ENCODE data around the gene SSBP4. TPM values are rescaled to one million over a fixed set of nuclear protein-coding genes. Genes with fewer than 3 reads are reported as not detected.

Gene SSBP4
- total RNA-seq, 1 donor from 2014 or later, result 99.0 TPM

DNA sequence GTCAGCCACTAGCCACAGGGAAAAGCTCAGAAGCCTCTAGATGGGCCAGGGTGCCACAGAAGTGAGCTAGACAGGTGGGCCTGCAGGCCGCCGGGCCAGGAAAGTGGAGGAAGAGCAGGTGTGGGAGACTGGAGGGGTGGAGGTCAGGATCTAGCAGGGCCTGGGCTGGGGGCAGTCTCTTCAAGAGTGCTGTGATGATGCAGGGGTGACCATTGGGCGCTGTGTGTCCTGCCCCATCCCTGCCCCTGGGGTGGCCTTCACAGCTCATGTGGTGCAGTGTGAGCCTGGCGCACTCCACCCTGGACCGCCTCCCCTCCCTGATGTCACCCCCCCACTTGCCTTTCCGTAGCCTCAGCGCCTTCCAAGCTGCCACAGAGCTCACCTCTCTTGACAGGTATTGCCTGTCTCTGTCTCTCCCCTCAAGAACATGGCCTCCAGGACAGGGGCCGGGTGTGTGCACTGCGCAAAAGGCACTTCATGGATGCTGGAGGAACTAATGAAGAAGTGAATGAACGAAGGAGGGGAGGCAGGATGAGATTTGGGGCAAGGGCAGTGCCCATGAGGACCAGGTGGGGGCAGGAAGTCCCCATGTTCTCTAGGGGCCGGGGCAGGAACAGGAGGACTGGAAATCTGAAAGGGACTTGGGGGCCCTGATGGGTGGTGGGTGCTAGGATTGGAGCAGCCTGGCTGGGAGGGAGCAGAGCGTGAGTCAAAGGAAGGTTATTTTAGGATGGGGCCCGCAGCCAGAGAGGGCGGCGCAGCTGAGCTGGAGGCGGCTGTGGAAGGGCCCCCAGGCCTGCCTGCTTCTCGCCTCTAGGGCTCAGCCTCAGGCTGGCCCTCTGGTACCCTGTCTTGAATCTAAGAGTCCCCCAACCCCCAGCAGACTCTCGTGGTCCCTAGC is 6.6 kb downstream of the SSBP4 start:
- DNase-seq (ENCODE audit: extremely low spot score, unreplicated experiment), result no peak
- H3K36me3 Mint-ChIP-seq, result no peaks in the 10 kb centered on the region
- peaks cover 34% of the 10 kb centered on the region for H3K4me1 Mint-ChIP-seq (ENCODE audit: unreplicated experiment)
- no peaks in the 10 kb centered on the region for H3K9me3 Mint-ChIP-seq
- TF ChIP-seq, protein P1, sequence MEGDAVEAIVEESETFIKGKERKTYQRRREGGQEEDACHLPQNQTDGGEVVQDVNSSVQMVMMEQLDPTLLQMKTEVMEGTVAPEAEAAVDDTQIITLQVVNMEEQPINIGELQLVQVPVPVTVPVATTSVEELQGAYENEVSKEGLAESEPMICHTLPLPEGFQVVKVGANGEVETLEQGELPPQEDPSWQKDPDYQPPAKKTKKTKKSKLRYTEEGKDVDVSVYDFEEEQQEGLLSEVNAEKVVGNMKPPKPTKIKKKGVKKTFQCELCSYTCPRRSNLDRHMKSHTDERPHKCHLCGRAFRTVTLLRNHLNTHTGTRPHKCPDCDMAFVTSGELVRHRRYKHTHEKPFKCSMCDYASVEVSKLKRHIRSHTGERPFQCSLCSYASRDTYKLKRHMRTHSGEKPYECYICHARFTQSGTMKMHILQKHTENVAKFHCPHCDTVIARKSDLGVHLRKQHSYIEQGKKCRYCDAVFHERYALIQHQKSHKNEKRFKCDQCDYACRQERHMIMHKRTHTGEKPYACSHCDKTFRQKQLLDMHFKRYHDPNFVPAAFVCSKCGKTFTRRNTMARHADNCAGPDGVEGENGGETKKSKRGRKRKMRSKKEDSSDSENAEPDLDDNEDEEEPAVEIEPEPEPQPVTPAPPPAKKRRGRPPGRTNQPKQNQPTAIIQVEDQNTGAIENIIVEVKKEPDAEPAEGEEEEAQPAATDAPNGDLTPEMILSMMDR (conservative IDR thresholded peaks at IDR 0.05), result no peak
- H3K4me3 Mint-ChIP-seq, result peak overlapping the region; percentile 28
- peak overlapping the region; percentile 82 for H3K27ac Mint-ChIP-seq
- H3K27me3 Mint-ChIP-seq, result no peaks in the 10 kb centered on the region

GRCh38 chr19:18426416-18426767 is 7.2 kb downstream of the SSBP4 start:
- H3K36me3 Mint-ChIP-seq, result no peaks in the 10 kb centered on the region
- peaks cover 29% of the 10 kb centered on the region for H3K4me1 Mint-ChIP-seq (ENCODE audit: unreplicated experiment)
- no peak overlapping the region for H3K27ac Mint-ChIP-seq
- H3K27me3 Mint-ChIP-seq, result no peaks in the 10 kb centered on the region
- no peak for DNase-seq (ENCODE audit: extremely low spot score, unreplicated experiment)
- no peaks in the 10 kb centered on the region for H3K9me3 Mint-ChIP-seq
- H3K4me3 Mint-ChIP-seq, result no peak overlapping the region
- TF ChIP-seq, protein P1 (conservative IDR thresholded peaks at IDR 0.05), result no peak

- TF ChIP-seq, protein P1 (conservative IDR thresholded peaks at IDR 0.05), result no peak
- Mint-ChIP-seq H3K36me3 (no peaks in the 10 kb centered on the region), H3K4me1 (ENCODE audit: unreplicated experiment) (peaks cover 27% of the 10 kb centered on the region), H3K9me3 (no peaks in the 10 kb centered on the region), H3K27me3 (no peaks in the 10 kb centered on the region), H3K27ac (no peak overlapping the region), H3K4me3 (no peak overlapping the region)
- DNase-seq (ENCODE audit: extremely low spot score, unreplicated experiment), result no peak
Observed at GRCh38 chr19:18427080-18427742, 8.0 kb downstream of the SSBP4 start.

DNA sequence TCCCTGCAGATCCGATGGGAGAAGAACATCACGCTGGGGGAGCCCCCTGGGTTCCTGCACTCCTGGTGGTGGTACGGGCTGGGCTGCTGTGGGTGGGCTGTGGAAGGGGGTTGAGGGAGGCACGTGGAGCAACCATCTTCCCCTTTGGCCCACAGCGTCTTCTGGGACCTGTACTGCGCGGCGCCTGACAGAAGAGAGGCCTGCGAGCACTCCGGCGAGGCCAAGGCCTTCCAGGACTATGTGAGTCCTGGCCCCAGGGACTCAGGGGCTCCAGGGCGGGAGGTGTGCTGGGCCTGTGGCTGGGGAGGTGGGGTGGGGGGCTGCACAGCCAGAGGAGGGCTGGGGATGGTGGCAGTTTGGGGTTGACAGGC is 8.5 kb downstream of the SSBP4 start:
- DNase-seq (ENCODE audit: extremely low spot score, unreplicated experiment), result no peak

DNA sequence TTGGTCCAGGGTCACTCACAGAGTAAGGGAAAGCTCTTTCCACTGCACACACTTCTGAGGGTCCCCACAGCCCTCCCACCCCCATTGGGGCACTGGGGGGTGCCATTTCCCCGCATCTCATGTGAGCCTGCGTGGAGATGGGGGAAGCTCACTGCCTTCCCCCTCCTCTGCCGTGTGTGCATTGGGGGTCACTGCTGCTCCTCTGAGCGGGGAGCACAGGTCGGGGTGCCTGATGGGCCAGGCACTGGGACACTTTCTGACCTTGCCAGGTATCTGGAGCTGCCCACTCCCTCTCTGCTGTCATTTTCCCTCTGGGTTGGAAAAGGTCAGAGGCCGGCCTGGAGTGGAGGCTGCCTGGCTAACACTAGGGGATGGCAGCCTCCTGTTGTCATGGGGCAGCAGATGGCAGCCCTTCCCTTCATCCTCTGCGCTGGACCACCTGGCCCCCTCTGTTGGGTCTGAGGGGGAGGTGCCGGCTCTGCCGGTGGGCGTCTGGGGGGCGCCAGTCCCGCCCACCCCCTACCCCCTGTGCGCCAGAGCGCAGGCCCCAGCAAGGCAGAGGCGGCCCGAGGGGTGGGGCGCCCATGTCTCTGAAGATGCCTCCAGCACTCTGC is 9.1 kb downstream of the SSBP4 start:
- H3K4me3 Mint-ChIP-seq, result no peak overlapping the region
- H3K4me1 Mint-ChIP-seq (ENCODE audit: unreplicated experiment), result peaks cover 20% of the 10 kb centered on the region
- no peaks in the 10 kb centered on the region for H3K36me3 Mint-ChIP-seq

More for the DNA sequence above, 8.5 kb downstream of the SSBP4 start:
- Mint-ChIP-seq H3K27ac (no peak overlapping the region), H3K27me3 (no peaks in the 10 kb centered on the region), H3K9me3 (no peaks in the 10 kb centered on the region), H3K4me1 (ENCODE audit: unreplicated experiment) (peaks cover 26% of the 10 kb centered on the region), H3K4me3 (no peak overlapping the region), H3K36me3 (no peaks in the 10 kb centered on the region)
- TF ChIP-seq, protein P1 (conservative IDR thresholded peaks at IDR 0.05), result no peak

More for the DNA sequence above, 9.1 kb downstream of the SSBP4 start:
- Mint-ChIP-seq H3K27ac (no peak overlapping the region), H3K27me3 (no peaks in the 10 kb centered on the region), H3K9me3 (no peaks in the 10 kb centered on the region)
- TF ChIP-seq, protein P1 (conservative IDR thresholded peaks at IDR 0.05), result no peak
- no peak for DNase-seq (ENCODE audit: extremely low spot score, unreplicated experiment)

All from type B pancreatic cell (in vitro differentiated cells).